NK-92 (cell line): ENCODE data around the gene NTSR1.

Source experiments
- DNase-seq: peaks from one replicate; lab custom pipeline; 2025; ENCODE audit not compliant: unreplicated experiment; lab: John Stamatoyannopoulos, UW

Gene NTSR1

DNA sequence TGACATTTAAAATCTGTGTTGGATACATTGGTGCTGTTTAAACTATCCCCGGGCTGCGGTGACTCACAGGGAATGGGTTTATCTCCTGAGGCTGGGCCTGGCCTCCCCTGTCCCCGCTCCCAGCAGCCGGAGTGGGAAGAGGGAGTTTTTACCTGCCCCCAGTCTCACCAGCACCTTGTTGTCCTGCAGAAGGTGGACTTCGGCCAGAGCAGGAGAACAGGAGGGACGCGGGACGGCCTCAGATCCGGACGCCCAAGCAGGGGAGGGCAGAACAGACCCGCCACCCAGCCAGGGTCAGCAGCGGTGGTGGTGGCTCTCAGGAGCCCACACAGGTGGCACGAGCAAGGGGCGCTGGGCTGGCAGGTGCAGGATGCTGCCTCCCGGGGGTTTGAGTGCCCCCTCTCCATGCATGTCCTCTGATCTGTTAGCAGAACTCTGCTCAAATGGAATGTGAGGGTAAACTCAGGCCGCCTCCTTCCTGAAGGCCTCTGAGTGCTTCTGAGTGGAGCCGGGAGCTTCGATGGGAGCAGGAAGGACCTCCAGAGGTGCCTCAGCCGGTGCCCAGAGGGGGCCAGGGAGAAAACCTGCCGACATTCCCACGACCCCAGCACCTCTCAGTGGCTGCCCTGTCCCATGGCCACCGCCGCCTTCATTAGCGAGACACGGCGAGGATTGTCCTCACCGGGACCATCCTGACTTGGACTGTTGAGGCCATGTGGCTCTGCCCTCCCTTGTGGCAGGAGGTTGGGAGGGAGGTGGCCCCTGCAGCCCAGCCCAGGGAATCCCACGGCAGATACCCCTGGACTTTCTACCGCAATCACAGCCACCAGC lies 44.2 kb downstream of the NTSR1 start:
- DNase-seq: no peak

DNA sequence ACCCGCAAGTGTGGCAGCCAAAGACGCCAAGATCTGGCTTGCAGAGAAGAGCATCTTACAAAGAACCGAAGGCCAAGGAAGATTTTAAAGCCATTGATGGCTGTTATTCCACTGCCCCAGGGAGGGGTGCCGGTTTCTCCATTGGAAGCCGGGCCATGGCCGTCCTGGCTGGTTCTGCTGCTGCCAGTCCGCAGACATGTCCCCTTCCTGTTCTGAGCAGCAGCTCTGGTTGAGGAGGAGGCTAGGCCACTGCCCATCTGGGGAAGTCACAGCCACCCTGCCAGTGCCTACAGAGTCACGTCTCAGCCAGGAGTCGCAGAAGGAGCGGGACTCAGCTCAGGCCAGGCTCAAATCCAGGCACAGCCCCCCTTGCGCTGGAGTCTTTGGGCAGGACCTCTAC lies 45.0 kb downstream of the NTSR1 start:
- no peak for DNase-seq

DNA sequence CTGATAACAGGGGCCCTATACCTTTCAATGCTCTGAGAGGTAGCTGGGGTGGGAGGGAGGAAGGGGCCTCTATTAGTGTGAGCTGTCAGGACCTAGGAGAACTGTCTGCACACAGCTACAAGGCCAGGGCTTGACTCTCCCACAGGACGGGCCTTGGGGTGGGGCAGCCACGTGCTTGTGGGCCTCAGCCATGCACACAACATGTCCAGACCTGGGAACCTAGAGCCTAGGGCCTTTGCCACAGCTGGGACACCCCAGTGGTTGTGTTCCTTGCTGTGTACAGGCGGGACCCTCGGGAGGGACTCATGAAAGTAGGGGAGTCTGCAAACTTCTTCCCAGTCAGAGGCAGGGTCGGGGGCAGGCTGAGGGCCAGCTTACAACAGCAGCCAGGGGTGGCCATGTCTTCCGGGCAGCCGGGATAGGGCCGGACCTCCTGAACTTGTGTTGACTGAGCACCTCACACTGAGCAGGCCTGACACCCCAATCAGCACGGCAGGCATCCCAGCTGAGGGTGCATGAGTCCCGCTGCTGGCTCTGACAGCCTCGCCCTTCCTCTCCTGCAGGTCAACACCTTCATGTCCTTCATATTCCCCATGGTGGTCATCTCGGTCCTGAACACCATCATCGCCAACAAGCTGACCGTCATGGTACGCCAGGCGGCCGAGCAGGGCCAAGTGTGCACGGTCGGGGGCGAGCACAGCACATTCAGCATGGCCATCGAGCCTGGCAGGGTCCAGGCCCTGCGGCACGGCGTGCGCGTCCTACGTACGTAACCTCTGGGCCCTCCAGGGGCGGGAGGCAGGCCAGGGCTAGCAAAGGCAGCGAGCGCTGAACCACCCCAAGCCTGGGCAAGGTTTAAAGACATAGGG lies 45.7 kb downstream of the NTSR1 start:
- DNase-seq: no peak

DNA sequence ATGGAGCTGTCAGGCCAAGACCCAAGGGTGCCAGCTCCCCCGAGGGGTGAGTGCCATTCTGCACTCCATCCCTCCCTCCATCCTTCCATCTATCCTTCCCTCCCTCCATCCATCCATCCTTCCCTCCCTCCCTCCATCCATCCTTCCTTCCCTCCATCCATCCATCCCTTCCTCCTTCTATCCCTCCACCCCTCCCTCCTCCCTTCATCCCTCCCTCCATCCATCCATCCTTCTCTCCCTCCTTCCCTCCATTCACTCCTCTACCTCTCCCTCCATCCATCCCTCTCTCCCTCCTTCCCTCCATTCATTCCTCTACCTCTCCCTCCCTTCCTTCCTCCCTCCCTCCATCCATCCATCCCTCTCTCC lies 46.3 kb downstream of the NTSR1 start:
- no peak for DNase-seq

DNA sequence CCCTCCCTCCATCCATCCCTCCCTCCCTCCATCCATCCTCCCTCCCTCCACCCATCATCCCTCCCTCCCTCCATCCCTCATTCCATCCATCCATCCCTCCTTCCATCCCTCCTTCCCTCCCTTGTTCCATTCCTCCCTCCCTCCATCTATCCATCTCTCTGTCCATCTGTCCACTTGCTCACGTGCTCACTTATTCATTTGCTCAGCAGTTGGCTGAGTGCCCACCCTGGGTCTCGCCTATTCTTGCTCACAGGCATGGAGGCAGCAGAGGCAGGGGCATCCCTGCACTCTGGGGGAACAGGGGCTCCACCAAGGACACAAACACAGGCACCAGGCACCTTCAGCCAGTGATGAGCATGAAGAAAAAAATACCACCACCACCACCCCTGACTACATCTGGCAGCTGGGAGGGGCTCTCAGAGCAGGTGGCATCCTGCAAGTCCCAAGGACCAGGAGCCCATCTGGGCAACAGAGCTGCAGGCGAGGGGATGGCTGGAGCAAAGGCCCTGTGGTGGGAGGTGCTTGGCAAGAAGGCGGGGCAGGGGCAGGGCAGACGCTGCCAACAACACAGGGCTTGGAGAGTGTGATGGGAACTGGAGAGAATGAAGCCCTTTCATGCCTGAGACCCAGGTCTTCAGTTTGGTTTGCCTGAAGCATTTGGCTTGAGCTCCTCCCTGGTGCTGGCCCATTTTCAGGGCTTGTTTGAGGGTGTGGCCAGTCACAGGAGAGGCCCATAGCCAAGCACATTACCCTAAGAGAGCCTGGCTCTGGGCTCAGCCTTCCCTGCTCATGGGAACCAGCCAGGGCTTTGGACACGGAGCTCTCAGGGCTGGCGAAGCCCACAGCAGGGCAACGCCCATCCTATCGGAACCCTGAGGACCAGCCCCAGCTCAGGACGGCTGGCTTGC lies 47.4 kb downstream of the NTSR1 start:
- no peak for DNase-seq

DNA sequence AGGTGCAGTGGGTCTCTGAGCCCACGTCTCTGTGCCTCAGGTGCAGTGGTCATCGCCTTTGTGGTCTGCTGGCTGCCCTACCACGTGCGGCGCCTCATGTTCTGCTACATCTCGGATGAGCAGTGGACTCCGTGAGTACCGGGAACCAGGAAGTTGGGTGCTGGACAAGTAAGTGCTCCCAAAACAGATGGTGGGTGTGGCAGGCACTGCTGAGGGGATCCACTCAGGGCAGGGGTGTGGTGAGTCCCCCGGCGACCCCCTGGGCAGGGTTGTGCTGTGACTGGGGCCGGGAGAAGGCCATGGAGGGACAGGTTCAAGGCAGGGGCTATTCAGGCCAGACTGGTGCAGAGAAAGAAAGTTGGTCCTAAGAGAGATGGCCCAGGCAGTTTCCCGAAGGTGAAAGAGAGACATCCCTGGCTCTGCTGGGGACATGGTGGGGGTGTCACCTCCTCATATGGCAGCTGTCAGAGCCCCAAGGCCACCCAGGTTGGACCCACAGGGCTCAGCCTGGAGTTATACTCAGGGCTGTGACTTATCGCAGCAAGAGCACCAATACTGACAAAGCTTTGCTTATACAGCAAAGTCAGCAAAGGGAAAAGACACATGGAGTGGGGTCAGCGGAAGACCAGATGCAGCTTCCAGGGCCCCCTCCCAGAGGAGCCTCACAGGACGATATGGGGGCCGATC lies 49.7 kb downstream of the NTSR1 start:
- no peak for DNase-seq

DNA sequence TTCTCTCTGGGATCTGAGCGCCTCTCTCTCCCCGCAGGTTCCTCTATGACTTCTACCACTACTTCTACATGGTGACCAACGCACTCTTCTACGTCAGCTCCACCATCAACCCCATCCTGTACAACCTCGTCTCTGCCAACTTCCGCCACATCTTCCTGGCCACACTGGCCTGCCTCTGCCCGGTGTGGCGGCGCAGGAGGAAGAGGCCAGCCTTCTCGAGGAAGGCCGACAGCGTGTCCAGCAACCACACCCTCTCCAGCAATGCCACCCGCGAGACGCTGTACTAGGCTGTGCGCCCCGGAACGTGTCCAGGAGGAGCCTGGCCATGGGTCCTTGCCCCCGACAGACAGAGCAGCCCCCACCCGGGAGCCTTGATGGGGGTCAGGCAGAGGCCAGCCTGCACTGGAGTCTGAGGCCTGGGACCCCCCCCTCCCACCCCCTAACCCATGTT lies 51.4 kb downstream of the NTSR1 start:
- DNase-seq: no peak

DNA sequence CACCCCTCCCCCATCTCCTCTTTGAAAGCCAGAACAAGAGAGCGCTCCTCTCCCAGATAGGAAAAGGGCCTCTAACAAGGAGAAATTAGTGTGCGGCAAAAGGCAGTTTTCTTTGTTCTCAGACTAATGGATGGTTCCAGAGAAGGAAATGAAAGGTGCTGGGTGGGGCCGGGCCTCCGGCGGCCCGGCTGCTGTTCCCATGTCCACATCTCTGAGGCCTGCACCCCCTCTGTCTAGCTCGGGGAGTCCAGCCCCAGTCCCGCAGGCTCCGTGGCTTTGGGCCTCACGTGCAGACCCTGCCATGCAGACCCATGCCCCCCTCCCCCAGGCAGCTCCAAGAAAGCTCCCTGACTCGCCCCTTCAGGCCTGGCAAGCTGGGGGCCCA lies 51.8 kb downstream of the NTSR1 start:
- DNase-seq: no peak

DNA sequence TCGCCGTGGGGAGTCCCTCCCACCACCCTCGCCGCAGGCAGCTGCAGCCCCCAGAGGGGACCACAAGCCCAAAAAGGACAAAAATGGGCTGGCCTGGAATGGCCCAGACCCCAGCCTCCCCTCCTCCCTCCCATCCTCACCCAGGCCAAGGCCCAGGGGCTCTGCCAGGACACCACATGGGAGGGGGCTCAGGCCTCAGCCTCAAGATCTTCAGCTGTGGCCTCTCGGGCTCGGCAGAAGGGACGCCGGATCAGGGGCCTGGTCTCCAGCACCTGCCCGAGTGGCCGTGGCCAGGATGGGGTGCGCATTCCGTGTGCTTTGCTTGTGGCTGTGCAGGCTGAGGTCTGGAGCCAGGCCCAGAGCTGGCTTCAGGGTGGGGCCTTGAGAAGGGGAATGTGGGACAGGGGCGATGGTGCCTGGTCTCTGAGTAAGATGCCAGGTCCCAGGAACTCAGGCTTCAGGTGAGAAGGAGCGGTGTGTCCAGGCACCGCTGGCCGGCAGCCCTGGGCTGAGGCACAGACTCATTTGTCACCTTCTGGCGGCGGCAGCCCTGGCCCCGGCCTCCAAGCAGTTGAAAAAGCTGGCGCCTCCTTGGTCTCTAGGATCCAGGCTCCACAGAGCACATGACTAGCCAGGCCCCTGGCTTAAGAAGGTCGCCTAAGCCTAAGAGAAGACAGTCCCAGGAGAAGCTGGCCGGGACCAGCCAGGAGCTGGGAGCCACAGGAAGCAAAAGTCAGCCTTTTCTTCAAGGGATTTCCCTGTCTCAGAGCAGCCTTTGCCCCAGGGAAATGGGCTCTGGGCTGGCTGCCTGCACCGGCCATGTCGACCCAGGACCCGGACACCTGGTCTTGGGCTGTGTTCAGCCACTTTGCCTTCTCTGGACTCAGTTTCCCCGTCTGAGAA lies 52.5 kb downstream of the NTSR1 start:
- no peak for DNase-seq

DNA sequence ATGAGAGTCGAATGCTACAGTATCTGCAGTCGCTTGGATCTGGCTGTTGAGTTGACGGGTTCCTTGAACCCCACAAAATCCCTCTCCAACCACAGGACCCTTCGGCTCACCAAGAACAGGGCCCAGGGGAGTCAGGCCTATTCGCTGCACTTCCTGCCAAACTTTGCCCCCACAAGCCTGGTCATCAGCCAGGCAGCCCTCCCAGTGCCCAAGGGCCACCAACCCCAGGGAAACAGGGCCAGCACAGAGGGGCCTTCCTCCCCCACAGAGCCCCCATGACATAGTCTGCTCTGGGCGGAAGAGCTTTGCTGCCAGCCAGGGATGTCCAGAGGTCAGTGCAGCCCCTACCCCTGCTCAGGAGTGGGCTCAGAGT lies 53.1 kb downstream of the NTSR1 start:
- no peak for DNase-seq

DNA sequence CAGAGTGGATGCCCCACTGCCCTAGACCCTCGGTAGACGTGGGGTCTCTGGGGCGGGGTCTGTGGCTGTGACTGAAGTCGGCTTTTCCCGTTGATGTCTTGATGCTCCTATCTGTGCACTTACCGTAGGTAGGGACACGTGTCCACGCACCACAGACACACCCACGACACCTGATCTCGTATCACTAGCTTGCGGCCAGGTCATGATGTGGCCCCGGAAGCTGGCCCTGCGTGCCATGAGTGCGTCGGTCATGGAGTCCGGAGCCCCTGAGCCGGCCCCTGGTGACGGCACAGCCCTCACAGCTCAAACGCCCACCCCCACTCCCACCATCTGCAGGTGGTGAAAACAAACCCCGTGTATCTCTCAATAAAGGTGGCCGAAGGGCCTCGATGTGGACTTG lies 53.7 kb downstream of the NTSR1 start:
- no peak for DNase-seq

DNA sequence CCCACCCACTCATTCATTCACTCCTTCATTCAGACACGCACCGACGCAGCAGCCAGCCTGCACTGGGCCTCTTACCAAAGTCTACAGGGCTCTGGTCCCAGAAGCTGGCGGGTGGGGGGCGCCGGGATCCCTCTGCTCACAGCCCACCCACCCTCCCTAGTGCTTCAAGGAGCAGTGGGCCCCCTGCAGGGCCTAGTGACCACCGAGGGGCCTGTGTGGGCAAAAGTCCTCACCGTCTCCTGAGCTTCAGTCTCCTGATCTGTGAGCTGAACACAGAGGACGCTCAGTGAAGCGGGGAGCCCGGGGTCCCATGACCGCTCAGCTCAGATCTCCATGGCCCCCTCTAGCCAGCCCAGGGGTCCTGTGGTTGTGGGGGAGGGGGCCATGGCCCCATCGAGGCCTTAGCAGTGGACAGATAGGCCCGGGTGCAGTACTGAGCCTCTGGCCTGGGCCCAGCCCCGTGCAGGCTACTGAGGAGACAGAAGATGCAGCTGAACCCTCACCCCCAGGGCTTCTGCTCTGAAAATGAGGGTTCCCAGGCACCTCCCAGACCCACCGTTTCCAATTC lies 54.2 kb downstream of the NTSR1 start:
- no peak for DNase-seq

DNA sequence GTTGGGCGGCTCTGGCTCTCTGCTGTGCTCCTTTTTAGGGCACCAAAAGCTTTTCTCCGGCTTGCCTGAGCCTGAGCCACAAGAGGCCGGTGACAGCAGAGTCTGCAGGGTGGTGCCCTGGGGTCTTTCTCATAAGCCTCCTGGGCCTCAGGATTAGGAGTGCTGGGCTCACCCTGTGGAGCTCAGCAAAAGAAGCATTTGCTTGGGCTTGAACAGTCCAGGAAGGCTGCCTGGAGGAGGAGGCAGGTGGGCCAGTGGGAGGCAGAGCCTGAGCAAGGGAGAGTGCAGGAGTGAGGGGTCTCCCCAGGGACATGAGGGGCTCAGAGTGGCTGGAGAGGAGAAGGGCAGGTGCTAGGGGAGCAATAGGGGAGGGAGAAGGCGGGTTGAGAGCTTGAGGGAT lies 54.8 kb downstream of the NTSR1 start:
- no peak for DNase-seq

DNA sequence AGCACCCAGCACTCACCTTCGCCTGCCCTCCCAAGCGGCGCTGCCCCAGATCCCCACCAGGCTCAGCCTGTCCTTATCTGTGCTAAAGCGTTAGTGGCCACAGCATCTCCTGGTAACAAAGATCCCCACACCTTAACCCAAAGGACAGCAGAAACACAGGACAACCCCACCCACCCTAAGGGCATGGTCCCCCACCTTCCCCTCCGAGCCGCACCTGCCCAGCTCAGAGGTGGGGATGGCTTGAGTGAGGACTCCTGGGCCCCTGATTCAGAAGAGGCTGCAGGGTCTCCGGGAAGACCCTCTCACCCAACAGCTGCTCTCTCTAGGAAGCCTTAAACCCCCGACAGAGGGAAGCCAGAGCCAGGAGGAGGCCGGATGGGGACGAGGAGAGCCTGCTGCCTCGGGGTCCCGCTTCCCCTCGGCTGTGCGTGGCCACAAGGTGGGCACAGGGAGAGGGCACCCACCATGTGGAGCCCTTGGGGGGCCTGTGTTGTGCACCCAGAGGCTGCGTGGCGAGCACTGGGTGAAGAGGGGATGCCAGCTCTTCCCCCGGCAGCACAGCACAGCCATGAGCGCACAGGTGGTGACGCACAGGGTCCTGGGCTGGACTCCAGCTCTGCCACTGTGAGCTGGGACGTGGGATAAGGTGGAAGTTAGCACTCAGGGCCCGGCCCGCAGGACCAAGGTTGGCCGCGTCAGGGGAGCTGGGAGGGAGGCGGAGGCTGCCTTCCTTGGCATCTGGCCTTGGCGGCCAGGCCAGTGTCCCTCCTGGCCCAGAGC lies 55.7 kb downstream of the NTSR1 start:
- no peak for DNase-seq

DNA sequence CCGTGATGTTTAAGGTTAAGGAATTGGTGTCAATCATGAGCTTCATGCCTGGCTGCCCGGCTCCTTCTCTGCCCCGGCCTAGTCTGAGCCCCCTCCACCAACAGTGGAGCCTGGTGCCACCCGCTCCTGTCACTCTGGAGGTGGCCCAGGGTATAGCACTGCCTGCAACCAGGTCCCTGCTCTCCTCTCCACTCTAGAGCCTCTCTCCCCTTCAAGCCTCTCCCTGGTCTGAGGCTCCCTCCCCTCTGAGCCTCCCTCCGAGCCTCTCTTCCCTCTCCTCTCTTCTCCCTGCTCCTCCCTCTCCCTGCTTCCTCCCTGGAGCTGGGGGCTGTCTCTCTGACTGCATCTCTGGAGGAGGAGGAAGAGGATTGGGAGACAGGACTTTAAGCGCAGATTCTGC lies 56.4 kb downstream of the NTSR1 start:
- DNase-seq: no peak

DNA sequence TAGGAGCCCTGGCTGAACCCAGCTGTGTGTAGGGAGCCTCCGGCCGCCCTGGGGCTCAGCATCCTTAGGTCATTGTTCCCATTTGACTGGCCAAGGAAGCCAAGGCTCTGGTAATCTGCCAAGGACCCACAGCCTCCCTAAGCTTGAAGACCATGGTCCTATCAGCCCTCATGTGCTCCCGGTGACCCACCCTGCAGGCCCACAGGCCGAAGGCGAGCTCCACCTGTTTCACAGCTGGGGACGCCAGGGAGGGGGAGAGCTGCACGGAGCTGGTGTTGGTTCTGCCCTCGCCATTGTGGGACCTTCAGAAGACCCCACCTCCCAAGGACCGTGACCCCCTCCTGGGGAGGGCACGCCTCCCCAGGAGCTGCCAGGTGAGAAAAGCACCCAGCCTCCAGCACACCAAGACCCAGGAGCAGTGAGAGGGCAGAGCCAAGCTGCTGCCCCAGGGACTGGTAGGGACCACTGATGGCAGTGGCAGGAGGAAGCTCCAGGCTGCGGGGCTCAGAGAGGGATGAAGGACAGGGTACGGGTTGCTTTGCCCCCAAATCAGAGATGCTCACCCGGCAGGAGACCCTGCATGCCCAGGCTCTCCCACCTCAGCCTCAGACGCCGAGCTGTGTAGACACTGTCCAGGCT lies 56.9 kb downstream of the NTSR1 start:
- no peak for DNase-seq

DNA sequence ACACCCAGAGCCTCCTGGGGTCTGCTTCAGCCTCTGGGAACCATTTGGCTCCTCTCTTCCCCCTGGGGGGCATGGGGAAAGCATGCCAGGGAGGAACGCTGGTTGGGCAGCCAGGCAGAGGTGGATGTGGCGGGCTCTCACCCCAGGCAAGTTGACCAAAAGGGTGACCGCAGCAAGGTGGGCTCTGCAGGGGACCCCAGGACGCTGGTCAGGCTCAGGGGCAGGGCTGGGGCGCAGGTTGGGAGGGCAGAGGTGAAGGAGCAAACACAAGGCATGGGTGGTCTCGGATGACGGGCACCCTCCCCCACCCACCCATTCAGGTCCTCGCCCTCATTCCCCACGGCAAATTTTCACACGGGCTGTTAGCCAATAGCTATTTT lies 57.4 kb downstream of the NTSR1 start:
- no peak for DNase-seq

DNA sequence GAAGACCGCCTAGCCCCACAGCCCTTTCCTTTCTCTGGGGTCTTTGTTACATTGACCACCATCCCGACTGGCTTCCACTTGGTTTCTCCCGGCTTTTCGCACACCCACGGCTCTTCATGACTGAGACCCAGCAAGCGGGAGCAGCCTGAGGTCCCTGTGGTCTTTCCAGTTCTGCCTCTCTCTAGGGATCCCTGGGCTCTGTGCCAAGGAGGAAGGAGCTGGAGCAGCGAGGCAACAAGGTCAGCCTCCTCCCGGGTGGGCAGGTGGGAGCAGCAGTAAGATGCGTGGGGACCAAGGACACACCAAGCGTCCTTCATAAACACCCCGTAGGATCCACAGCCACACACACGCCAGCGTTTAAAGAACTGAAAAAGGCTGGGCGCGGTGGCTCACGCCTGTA lies 58.1 kb downstream of the NTSR1 start:
- no peak for DNase-seq
